Measurements from ENCODE around the gene EFNB3. TPM values are rescaled to one million over a fixed set of nuclear protein-coding genes. Genes with fewer than 3 reads are reported as not detected.

Gene EFNB3
- 17.9 TPM for total RNA-seq (ENCODE audit: unreplicated experiment)
- long read RNA-seq, partial matches to known transcripts = 0 of 1 reads
- long read RNA-seq, other reads (novel, unspliced or antisense) = 1 of 1 reads

DNA sequence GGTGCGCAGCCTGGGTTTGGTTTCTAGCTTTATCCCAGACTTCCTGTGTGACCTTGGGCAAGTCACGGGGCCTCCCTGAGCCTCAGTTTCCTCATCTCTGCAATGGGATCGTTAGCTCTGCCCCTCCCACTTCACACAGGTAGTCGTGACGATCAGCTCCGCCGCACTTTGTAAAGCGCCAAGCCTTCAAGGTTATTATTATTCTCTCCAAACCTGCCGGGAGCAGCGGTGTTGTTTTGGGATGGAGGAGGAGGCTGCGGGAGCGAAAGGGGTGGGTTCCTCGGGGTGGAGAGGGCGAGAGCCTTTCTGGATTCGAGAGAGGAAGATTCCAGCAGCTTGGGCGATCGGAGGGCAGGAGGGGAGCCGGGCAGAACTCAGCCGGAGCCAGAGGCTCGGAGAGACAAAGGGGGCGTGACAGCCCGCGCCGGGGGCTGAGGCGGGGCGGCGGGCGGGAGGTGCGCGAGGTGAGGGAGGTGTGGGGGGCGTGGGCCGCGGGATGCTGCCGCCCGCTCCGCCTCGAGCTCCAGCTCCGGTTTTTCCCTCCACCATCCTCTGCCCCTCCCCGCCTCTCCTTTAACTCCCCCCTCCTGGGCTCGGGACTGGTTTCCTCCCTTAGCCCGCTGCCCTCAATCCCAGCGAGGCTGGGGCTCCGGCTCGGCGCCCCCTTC lies at the start of gene EFNB3:
Gene EFNB3 (plus strand): TSS at position 602 of the 668 bp plus-strand sequence. CDS start 397 bp downstream, outside the sequence.
- no peaks in the 10 kb centered on the region for H3K36me3 Mint-ChIP-seq (ENCODE audit: unreplicated experiment)
- H3K4me1 Mint-ChIP-seq (ENCODE audit: low read depth, unreplicated experiment) = peaks cover 18% of the 10 kb centered on the region
- peak; percentile 73 for DNase-seq
- H3K9me3 Mint-ChIP-seq (ENCODE audit: unreplicated experiment) = peaks cover 4% of the 10 kb centered on the region
- TF ChIP-seq CTCF (IDR thresholded peaks at IDR 0.05; ENCODE audit: partially characterized antibody, unreplicated experiment) = no peak
- peak within 1 kb of the TSS; percentile 89 for H3K4me3 Mint-ChIP-seq (ENCODE audit: unreplicated experiment)
- H3K27me3 Mint-ChIP-seq (ENCODE audit: unreplicated experiment) = peaks cover 21% of the 10 kb centered on the region
- peak within 1 kb of the TSS; percentile 62 for H3K27ac Mint-ChIP-seq (ENCODE audit: unreplicated experiment)

GRCh38 chr17:7655541-7655840 lies 49.5 kb upstream of the EFNB3 start:
- Mint-ChIP-seq H3K27me3 (ENCODE audit: unreplicated experiment) (peaks cover 26% of the 10 kb centered on the region), H3K4me3 (ENCODE audit: unreplicated experiment) (peak overlapping the region; percentile 27), H3K36me3 (ENCODE audit: unreplicated experiment) (peaks cover 4% of the 10 kb centered on the region), H3K27ac (ENCODE audit: unreplicated experiment) (no peak overlapping the region), H3K4me1 (ENCODE audit: low read depth, unreplicated experiment) (peaks cover 25% of the 10 kb centered on the region), H3K9me3 (ENCODE audit: unreplicated experiment) (peaks cover 15% of the 10 kb centered on the region)
- no peak for TF ChIP-seq CTCF (IDR thresholded peaks at IDR 0.05; ENCODE audit: partially characterized antibody, unreplicated experiment)
- DNase-seq = no peak

DNA sequence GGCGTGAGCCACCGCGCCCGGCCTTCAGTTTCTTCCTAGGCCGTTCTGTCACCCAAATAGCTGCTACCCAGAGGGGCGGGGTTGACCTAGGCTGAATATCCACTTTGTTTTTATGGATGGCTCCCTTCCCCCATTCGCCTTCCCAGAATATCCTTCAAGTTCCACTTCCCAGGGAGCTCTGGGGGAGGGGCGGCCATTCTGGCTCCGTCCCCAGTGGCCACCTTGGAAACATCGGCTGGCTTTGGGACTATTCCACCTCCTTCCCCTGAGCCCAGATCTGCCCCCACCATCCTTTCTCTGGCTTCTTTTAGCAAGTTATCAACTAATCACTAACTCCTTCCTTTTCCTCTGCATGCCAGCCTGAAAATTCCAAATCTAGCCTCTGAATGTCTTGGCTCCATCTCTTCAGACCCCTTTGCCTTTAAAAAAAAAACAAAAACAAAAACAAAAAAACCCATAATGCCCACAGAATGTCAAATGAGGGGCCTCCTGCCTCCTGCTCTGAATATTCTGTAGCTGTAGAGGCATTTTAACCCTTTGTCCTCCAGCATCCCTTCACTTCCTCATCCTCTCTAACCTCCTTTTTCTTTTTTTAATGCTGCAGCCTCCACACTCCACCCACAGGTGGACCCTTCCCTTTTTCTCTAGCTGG lies 47.9 kb upstream of the EFNB3 start:
- peak overlapping the region; percentile 76 for H3K4me3 Mint-ChIP-seq (ENCODE audit: unreplicated experiment)
- H3K9me3 Mint-ChIP-seq (ENCODE audit: unreplicated experiment) = peaks cover 11% of the 10 kb centered on the region
- H3K36me3 Mint-ChIP-seq (ENCODE audit: unreplicated experiment) = peaks cover 4% of the 10 kb centered on the region
- peaks cover 16% of the 10 kb centered on the region for H3K27me3 Mint-ChIP-seq (ENCODE audit: unreplicated experiment)
- no peak for TF ChIP-seq CTCF (IDR thresholded peaks at IDR 0.05; ENCODE audit: partially characterized antibody, unreplicated experiment)
- peaks cover 23% of the 10 kb centered on the region for H3K4me1 Mint-ChIP-seq (ENCODE audit: low read depth, unreplicated experiment)
- peak; percentile 74 for DNase-seq
- H3K27ac Mint-ChIP-seq (ENCODE audit: unreplicated experiment) = peak overlapping the region; percentile 84

GRCh38 chr17:7667656-7668406 lies 37.2 kb upstream of the EFNB3 start:
- Mint-ChIP-seq H3K36me3 (ENCODE audit: unreplicated experiment) (no peaks in the 10 kb centered on the region), H3K27me3 (ENCODE audit: unreplicated experiment) (peaks cover 2% of the 10 kb centered on the region), H3K27ac (ENCODE audit: unreplicated experiment) (no peak overlapping the region), H3K4me3 (ENCODE audit: unreplicated experiment) (no peak overlapping the region), H3K9me3 (ENCODE audit: unreplicated experiment) (no peaks in the 10 kb centered on the region), H3K4me1 (ENCODE audit: low read depth, unreplicated experiment) (no peaks in the 10 kb centered on the region)
- DNase-seq = no peak
- no peak for TF ChIP-seq CTCF (IDR thresholded peaks at IDR 0.05; ENCODE audit: partially characterized antibody, unreplicated experiment)

All from glutamatergic neuron (in vitro differentiated cells).